ENCODE results near the gene ATP6V0E1. TPM values are rescaled to one million over a fixed set of nuclear protein-coding genes. Genes with fewer than 3 reads are reported as not detected.
A peak's percentile ranks its signal among the peaks of the same experiment; 100 is the strongest.

The ATP6V0E1 gene
- total and polyA plus RNA-seq, 2 of the 4 experiments (the other 2 are of a cell fraction), result 258 to 277 TPM

- H3K18ac ChIP-seq (ENCODE audit: low read depth, low read length), result no peak overlapping the region
- no CpG with 5 or more reads among the region's 6 CpGs for WGBS, 2 experiments (ENCODE audit: extremely low coverage in 2 of 2, insufficient read length in 1 of 2)
- H2AK9ac ChIP-seq (replicated peaks; ENCODE audit: low read depth, low read length, poor library complexity), result no peak overlapping the region
- H3K36me3 ChIP-seq (ENCODE audit: control insufficient read depth, insufficient read depth, low read length), result peaks cover 17% of the 10 kb centered on the region
- no peak overlapping the region for H3K23ac ChIP-seq (ENCODE audit: low read depth, low read length)
- in situ Hi-C loops (cut with MboI; ENCODE audit: low sequenced_read_pairs) (no loop called here), intact Hi-C loops (cut with micrococcal nuclease) (no loop called here), dilution Hi-C loops (cut with HindIII; ENCODE audit: low sequenced_read_pairs, unreplicated experiment) (no loop called here)
- no peak overlapping the region for H3K56ac ChIP-seq (ENCODE audit: extremely low read depth, insufficient read depth, low read length)
- H2AK5ac ChIP-seq (ENCODE audit: low read depth, low read length), result no peak overlapping the region; the same call in 1 of the 2 replicates
- H3K79me1 ChIP-seq (ENCODE audit: low read depth in 1 of 2, low read length in 2 of 2), result peaks cover 30 to 46% of the 10 kb centered on the region in 2 experiments
- no peak overlapping the region for H3K4me2 ChIP-seq (ENCODE audit: low read depth, low read length)
- no peaks in the 10 kb centered on the region for H3K9me3 ChIP-seq (ENCODE audit: control insufficient read depth, insufficient read depth, low read length)
- no peak overlapping the region for H2AFZ ChIP-seq (replicated peaks; ENCODE audit: low read length, poor library complexity)
- no peak overlapping the region for H4K91ac ChIP-seq (ENCODE audit: insufficient read depth, low read depth, low read length)
- DNase-seq, result no peak
- H3K4me1 ChIP-seq (ENCODE audit: control insufficient read depth, insufficient read depth, low read length), result peaks cover 17% of the 10 kb centered on the region
- H2BK20ac ChIP-seq (ENCODE audit: low read depth, low read length), result peak overlapping the region; percentile 51; the same call in 1 of the 2 replicates
- no peak overlapping the region for H2BK5ac ChIP-seq (ENCODE audit: low read depth, low read length, poor library complexity, severe bottlenecking)
- no peak overlapping the region for H3K27ac ChIP-seq (ENCODE audit: insufficient read depth, low read length)
- no peak overlapping the region for H3K14ac ChIP-seq (replicated peaks; ENCODE audit: low read depth, low read length)
- H4K5ac ChIP-seq (ENCODE audit: low read depth, low read length), result no peak overlapping the region
- no peak overlapping the region for H3K4ac ChIP-seq (ENCODE audit: low read depth, low read length)
- H3K9me1 ChIP-seq (ENCODE audit: insufficient read depth, low read length), result peaks cover 22% of the 10 kb centered on the region
- no peak overlapping the region for H4K8ac ChIP-seq (ENCODE audit: low read depth in 2 of 2, low read length in 2 of 2)
- TF ChIP-seq RAD21 (IDR thresholded peaks at IDR 0.05; ENCODE audit: low read length), result no peak
- no peak for TF ChIP-seq MAZ (IDR thresholded peaks at IDR 0.05; ENCODE audit: borderline replicate concordance, low read depth, low read length)
- no peak for TF ChIP-seq CEBPB (IDR thresholded peaks at IDR 0.05; ENCODE audit: low read depth, low read length)
- no peak for TF ChIP-seq SMC3 (IDR thresholded peaks at IDR 0.05; ENCODE audit: low read depth, low read length)
- no peak for TF ChIP-seq CTCF (conservative IDR thresholded peaks at IDR 0.05; ENCODE audit: low read depth, low read length)
- TF ChIP-seq MAFK (IDR thresholded peaks at IDR 0.05; ENCODE audit: low read depth, low read length), result no peak
- no peak for TF ChIP-seq ELK1 (IDR thresholded peaks at IDR 0.05; ENCODE audit: borderline replicate concordance, low read depth, low read length)
- no peak for TF ChIP-seq POLR2A (IDR thresholded peaks at IDR 0.05; ENCODE audit: low read depth, low read length)
- TF ChIP-seq RFX5 (IDR thresholded peaks at IDR 0.05; ENCODE audit: low read depth, low read length), result no peak
- TF ChIP-seq FOS (IDR thresholded peaks at IDR 0.05; ENCODE audit: low read depth, low read length), result no peak
- no peak for TF ChIP-seq BHLHE40 (IDR thresholded peaks at IDR 0.05; ENCODE audit: low read depth, low read length)
- no peak for TF ChIP-seq NFE2L2 (IDR thresholded peaks at IDR 0.05; ENCODE audit: low read depth, low read length)
- no peak for TF ChIP-seq RCOR1 (IDR thresholded peaks at IDR 0.05; ENCODE audit: insufficient replicate concordance, low read length)
- TF ChIP-seq CHD1 (IDR thresholded peaks at IDR 0.05; ENCODE audit: low read depth, low read length), result no peak
- H3K9ac ChIP-seq (ENCODE audit: low read depth, low read length), result no peak overlapping the region
- no peak overlapping the region for H3K4me3 ChIP-seq (ENCODE audit: insufficient read depth, low read depth, low read length)
- no peak for ATAC-seq (ENCODE audit: low read depth)
- H2BK15ac ChIP-seq (ENCODE audit: low read depth, low read length), result no peak overlapping the region
- no peak overlapping the region for H2BK120ac ChIP-seq (ENCODE audit: low read depth, low read length)
- no peaks in the 10 kb centered on the region for H3K27me3 ChIP-seq (ENCODE audit: control insufficient read depth, insufficient read depth, low read length)
- peaks cover 13% of the 10 kb centered on the region; the same call in 1 of the 2 replicates for H4K20me1 ChIP-seq (ENCODE audit: insufficient read depth, low read length)
- ChIA-PET POLR2A (ENCODE audit: unreplicated experiment) (interaction anchor here (0.6 to 1.1 kb wide), 2 partner anchors 27 to 32 kb away, joined by 3 to 4 read pairs; no protein-coding TSS in a partner anchor), CTCF (no interaction called here)
- no TSS peak for BruUV-seq (replicated peaks)
Observed at GRCh38 chr5:173033923-173034322, 50.4 kb downstream of the ATP6V0E1 start.
